GM20000 (cell line): Measurements from ENCODE around the gene USP12.

Experiments
- DNase-seq: peaks from one replicate; pipeline ENCODE4 v3.0.0; 2012; ENCODE audit warnings: low spot score
- TF ChIP-seq, protein P1 (sequence below): IDR thresholded peaks from 2 replicates; pipeline ENCODE4 v1.5.1; 2012; ENCODE audit warnings: mild to moderate bottlenecking, control low read depth; ENCODE audit errors: extremely low read depth, missing control alignments

USP12 gene

DNA sequence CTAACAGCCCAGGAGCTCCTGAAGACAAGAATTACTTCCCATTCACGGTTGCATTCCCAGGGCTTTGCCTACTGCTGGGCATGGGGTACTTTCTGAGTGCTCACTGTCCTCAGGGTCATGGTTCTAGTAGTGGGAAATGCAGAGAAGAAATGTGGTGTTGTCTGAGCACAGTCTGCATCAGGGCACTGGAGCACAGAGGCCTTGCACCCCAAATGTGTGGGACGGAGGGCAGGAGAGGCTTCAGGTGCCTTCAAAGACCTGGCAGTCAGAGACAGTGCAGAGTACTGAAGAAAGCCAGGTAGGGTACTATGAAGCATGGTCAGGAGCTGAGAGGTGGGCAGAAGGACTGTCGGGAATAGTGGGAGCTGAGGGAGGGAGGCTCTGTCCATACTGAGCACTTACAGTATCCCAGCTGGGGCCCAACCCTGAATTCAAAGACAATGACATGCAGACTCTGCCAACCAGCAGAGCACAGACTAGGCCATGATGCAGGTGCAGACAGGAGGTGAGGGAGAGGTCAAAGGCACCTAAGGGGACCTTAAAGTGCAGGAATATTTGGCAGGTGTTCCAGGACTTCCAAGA is 144.4 kb downstream of the USP12 start:
- DNase-seq, result no peak

DNA sequence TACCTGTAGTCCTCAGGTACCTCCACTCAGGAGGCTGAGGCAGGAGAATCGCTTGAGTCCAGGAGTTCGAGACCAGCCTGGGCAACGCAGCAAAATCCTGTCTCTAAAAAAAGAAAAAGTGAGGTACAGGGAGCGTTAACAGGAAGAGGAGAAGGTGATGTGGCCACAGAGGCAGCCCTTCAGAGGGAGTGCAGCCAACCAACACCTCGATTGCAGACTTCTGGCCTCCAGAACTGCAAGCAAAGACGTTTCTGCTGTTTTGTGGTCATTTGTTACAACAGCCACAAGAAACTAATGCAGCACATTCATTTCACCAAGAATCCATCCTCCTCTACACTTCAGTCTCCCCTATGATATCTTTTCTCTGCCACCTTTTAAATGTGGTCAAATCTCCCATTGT is 145.2 kb downstream of the USP12 start:
- TF ChIP-seq, protein P1, sequence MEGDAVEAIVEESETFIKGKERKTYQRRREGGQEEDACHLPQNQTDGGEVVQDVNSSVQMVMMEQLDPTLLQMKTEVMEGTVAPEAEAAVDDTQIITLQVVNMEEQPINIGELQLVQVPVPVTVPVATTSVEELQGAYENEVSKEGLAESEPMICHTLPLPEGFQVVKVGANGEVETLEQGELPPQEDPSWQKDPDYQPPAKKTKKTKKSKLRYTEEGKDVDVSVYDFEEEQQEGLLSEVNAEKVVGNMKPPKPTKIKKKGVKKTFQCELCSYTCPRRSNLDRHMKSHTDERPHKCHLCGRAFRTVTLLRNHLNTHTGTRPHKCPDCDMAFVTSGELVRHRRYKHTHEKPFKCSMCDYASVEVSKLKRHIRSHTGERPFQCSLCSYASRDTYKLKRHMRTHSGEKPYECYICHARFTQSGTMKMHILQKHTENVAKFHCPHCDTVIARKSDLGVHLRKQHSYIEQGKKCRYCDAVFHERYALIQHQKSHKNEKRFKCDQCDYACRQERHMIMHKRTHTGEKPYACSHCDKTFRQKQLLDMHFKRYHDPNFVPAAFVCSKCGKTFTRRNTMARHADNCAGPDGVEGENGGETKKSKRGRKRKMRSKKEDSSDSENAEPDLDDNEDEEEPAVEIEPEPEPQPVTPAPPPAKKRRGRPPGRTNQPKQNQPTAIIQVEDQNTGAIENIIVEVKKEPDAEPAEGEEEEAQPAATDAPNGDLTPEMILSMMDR, result no peak
- no peak for DNase-seq

More for the DNA sequence above, 144.4 kb downstream of the USP12 start:
- TF ChIP-seq, protein P1, result no peak

DNA sequence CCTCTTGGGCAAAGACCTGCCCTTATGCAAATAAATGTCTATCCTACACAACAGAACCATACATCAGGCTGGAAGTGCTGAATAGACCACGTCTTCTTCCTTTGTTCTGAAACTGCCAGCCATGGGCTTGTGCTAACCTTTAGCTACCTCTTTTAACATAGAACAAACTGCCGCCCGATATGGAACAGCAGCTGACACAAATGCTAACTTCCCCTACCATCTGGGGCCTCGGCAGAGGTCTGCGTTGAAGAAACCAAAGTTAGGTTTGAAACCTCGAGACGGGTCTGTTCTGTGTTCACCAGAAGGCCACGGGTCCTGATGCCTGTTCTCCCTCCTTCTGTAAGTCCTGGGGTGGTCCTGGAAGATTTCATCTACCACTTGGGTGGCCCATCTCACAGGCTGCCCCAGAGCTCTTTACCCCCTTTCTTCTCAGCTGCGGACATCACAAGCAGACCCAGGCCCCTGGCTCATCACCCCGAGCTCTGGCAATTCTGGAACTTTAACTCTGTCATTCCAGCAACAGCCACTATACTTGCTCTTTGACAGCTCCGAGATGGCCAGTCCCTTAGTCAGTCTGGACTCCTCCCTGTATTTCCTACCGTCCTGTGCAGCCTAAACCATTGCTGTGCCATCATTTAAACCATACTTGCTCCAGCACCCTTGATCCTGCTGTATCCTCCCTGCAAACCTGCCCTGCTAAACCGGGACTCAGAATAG is 146.7 kb downstream of the USP12 start:
- DNase-seq, result no peak
- TF ChIP-seq, protein P1, result no peak

DNA sequence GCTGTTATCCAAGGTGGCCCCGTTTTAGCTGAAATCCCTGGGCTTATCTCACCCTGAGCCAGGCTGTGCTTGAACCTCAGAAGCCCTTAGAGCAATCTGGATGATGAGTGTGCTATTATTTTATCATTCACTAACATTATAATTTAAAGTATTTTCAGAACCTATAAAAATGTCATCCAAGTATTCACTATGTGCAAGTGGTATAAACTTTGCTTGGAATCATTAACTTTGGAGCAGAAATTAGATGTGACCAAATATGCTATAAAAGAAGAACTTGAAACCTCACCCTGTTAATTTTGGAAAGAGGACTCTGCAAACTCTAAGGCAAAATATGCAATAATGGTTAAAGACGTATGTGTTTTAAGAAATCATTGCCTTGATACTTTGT is 147.5 kb downstream of the USP12 start:
- TF ChIP-seq, protein P1, result no peak
- no peak for DNase-seq

DNA sequence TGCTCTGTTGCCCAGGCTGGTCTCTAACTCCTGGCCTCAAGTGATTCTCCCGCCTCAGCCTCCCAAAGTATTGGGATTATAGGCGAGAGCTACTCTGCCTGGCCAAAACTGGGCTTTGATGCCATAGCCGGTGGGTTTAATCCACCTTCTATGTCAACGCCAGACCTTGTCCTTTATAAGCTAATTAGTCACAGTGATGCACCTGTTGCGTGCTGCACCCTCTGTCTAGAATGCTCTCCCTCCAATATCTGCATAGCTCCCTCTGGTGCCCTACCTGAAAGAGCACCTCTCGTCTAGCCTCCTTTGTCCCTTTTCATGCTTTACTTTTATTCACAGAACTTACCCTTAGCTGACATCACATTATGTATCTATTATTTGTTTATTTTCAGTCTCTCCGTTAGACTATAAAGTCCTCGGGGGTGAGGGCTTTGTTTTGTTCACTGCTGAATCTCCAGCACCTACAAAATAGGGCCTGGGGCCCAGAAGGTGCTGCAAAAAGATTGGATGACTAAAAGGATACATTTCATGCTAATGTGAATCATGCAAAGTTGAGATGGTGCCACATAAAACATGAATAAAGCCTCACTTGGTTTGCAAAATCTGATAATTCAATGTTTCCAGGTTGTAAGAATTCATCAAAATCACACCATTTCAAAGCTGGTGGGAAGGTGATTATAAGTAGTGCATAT is 148.1 kb downstream of the USP12 start:
- TF ChIP-seq, protein P1, result no peak
- no peak for DNase-seq

DNA sequence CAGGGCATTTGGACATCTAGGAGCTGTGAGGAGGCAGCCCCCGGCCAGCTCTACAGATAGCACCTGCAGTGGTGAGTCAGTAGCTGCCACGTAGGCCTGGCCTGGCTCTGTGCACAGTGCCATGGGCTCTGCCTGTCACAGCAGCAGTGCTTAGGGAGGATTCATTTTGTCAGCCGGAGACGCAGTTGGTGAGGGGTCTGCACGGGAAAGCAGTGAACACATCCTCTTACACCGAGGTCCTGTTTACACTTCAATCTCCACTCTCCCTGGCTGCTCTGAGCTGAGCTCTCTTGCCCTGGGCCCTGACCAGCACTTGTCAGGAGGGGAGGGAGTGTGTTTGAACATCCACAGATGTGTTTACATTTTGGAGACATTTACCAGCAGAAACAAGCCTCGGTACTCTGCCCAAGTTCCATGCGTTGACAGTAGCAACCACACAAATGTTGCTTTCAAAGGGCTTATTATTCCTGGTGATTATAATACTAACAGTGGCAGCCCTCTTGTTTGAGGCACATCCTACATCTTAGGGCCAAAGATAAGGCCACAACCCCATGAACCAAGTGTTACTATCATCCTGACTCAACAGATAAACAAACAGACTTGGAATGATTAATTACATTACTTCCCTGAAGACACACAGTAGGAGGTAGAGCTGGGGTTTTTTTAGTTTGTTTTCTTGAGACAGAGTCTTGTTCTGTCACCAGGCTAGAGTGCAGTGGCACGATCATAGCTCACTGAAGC is 148.9 kb downstream of the USP12 start:
- no peak for DNase-seq
- TF ChIP-seq, protein P1, result no peak
